Neuronal stem cell (in vitro differentiated cells): ENCODE data around the gene PHACTR4.

Experiments used
- DNase-seq: peaks from one replicate; pipeline ENCODE4 v3.0.0-alpha.2; 2013; ENCODE audit warnings: low spot score
- H2AFZ ChIP-seq: one replicate; pipeline ENCODE4 v1.6.1; 2013; ENCODE audit warnings: mild to moderate bottlenecking, low read length, inconsistent platforms
- H2AK5ac ChIP-seq: 2 replicates; pipeline ENCODE4 v1.6.1; 2013; ENCODE audit warnings: low read depth, mild to moderate bottlenecking, inconsistent platforms, low read length, moderate library complexity, mixed read lengths
- H2BK120ac ChIP-seq: 2 replicates; pipeline ENCODE4 v1.6.1; 2013; ENCODE audit warnings: low read depth, mild to moderate bottlenecking, inconsistent platforms, low read length, moderate library complexity, mixed read lengths
- H2BK12ac ChIP-seq: one replicate; pipeline ENCODE4 v1.6.1; 2013; ENCODE audit warnings: low read length, inconsistent platforms
- H2BK15ac ChIP-seq: 2 replicates; pipeline ENCODE4 v1.6.1; 2013; ENCODE audit warnings: mild to moderate bottlenecking, low read length, inconsistent platforms, mixed read lengths
- H2BK5ac ChIP-seq: one replicate; pipeline ENCODE4 v1.6.1; 2013; ENCODE audit warnings: inconsistent platforms, mild to moderate bottlenecking, low read length, moderate library complexity
- H3K14ac ChIP-seq: one replicate; pipeline ENCODE4 v1.6.1; 2013; ENCODE audit warnings: low read length, inconsistent platforms
- H3K18ac ChIP-seq: 2 replicates; pipeline ENCODE4 v1.6.1; 2013; ENCODE audit warnings: low read length, inconsistent platforms
- H3K23ac ChIP-seq: 2 replicates; pipeline ENCODE4 v1.6.1; 2013; ENCODE audit warnings: low read depth, mild to moderate bottlenecking, mixed read lengths, low read length, inconsistent platforms; ENCODE audit not compliant: poor library complexity
- H3K27ac ChIP-seq: replicated peaks from 3 replicates; pipeline ENCODE4 v1.5.1; 2013; ENCODE audit warnings: low read length, inconsistent platforms
- H3K27me3 ChIP-seq, 3 experiments: 2 replicates each; pipeline ENCODE4 v1.6.1; 2013; ENCODE audit warnings: low read length in 3 of 3, mild to moderate bottlenecking in 2 of 3, inconsistent platforms in 1 of 3, low read depth in 1 of 3, mixed read lengths in 1 of 3, moderate library complexity in 1 of 3; ENCODE audit not compliant: control insufficient read depth in 3 of 3, insufficient read depth in 3 of 3
- H3K36me3 ChIP-seq, 2 donors: replicated peaks in 1 of 2; 2 replicates each; pipeline ENCODE4 v1.6.1; 2013; ENCODE audit warnings: low read length in 2 of 2; ENCODE audit not compliant: control insufficient read depth in 2 of 2, insufficient read depth in 2 of 2
- H3K4ac ChIP-seq: 2 replicates; pipeline ENCODE4 v1.6.1; 2013; ENCODE audit warnings: inconsistent platforms, mild to moderate bottlenecking, low read length, moderate library complexity
- H3K4me1 ChIP-seq, 2 donors: 1 replicate in 1 of 2; 2 replicates in 1 of 2; pipeline ENCODE4 v1.6.1; 2013; ENCODE audit warnings: low read length in 2 of 2, low read depth in 1 of 2; ENCODE audit not compliant: control insufficient read depth in 2 of 2, insufficient read depth in 1 of 2
- H3K4me2 ChIP-seq: one replicate; pipeline ENCODE4 v1.6.1; 2013; ENCODE audit warnings: mild to moderate bottlenecking, low read length, inconsistent platforms; ENCODE audit not compliant: insufficient read depth, poor library complexity, severe bottlenecking
- H3K4me3 ChIP-seq, 2 donors: 2 replicates each; pipeline ENCODE4 v1.5.1; 2013; ENCODE audit warnings: low read length in 2 of 2, mild to moderate bottlenecking in 2 of 2, inconsistent platforms in 1 of 2, moderate library complexity in 1 of 2
- H3K79me1 ChIP-seq: one replicate; pipeline ENCODE4 v1.6.1; 2013; ENCODE audit warnings: low read depth, mild to moderate bottlenecking, inconsistent platforms, low read length, moderate library complexity
- H3K9ac ChIP-seq: one replicate; pipeline ENCODE4 v1.6.1; 2013; ENCODE audit warnings: mild to moderate bottlenecking, low read depth, low read length, inconsistent platforms; ENCODE audit not compliant: poor library complexity
- H3K9me3 ChIP-seq, 2 donors: replicated peaks in 1 of 2; 2 replicates each; pipeline versions ENCODE3 to v1.6.1; 2013; ENCODE audit warnings: low read length in 2 of 2, mild to moderate bottlenecking in 2 of 2, inconsistent platforms in 1 of 2, low read depth in 1 of 2, mixed read lengths in 1 of 2, moderate library complexity in 1 of 2; ENCODE audit not compliant: control insufficient read depth in 2 of 2, insufficient read depth in 1 of 2
- H4K8ac ChIP-seq: one replicate; pipeline ENCODE4 v1.6.1; 2013; ENCODE audit warnings: low read depth, mild to moderate bottlenecking, inconsistent platforms, low read length, moderate library complexity
- H4K91ac ChIP-seq: one replicate; pipeline ENCODE4 v1.6.1; 2013; ENCODE audit warnings: low read length, low read depth, mild to moderate bottlenecking, inconsistent platforms; ENCODE audit not compliant: poor library complexity
- WGBS, 2 donors: extraction: QIAGEN DNeasy Blood & Tissue Kit; methylation state at CpG; one replicate each; pipeline ENCODE4 v1.1.7; 2013; ENCODE audit warnings: missing lambda C conversion rate in 2 of 2, mixed read lengths in 1 of 2; ENCODE audit not compliant: insufficient read length in 2 of 2, insufficient replicate concordance in 1 of 2; ENCODE audit errors: extremely low coverage in 2 of 2; 5-methylcytosine and 5-hydroxymethylcytosine counted together

The PHACTR4 gene

GRCh38 chr1:28534671-28535070, 165.1 kb downstream of the PHACTR4 start:
- H2BK5ac ChIP-seq: no peak overlapping the region
- H3K27me3 ChIP-seq: no peaks in the 10 kb centered on the region
- no peak overlapping the region for H3K9ac ChIP-seq
- no peak overlapping the region for H2BK120ac ChIP-seq
- H3K27ac ChIP-seq: no peak overlapping the region
- H3K36me3 ChIP-seq: peaks cover 62 to 87% of the 10 kb centered on the region in 2 donors
- no peak overlapping the region for H3K4me3 ChIP-seq
- no peak overlapping the region for H2AFZ ChIP-seq
- H3K14ac ChIP-seq: no peak overlapping the region
- H3K4me2 ChIP-seq: no peak overlapping the region
- WGBS, 2 donors: no CpG with 5 or more reads among the region's 6 CpGs
- H3K4ac ChIP-seq: no peak overlapping the region
- DNase-seq: no peak
- H3K4me1 ChIP-seq: no peaks in the 10 kb centered on the region
- no peak overlapping the region for H2AK5ac ChIP-seq
- H2BK12ac ChIP-seq: no peak overlapping the region
- no peak overlapping the region for H4K8ac ChIP-seq
- no peak overlapping the region for H3K23ac ChIP-seq
- peaks cover 3% of the 10 kb centered on the region for H3K79me1 ChIP-seq
- H3K9me3 ChIP-seq: peaks cover 0 to 3% of the 10 kb centered on the region in 2 donors
- H2BK15ac ChIP-seq: no peak overlapping the region
- no peak overlapping the region for H4K91ac ChIP-seq
- H3K18ac ChIP-seq: no peak overlapping the region

DNA sequence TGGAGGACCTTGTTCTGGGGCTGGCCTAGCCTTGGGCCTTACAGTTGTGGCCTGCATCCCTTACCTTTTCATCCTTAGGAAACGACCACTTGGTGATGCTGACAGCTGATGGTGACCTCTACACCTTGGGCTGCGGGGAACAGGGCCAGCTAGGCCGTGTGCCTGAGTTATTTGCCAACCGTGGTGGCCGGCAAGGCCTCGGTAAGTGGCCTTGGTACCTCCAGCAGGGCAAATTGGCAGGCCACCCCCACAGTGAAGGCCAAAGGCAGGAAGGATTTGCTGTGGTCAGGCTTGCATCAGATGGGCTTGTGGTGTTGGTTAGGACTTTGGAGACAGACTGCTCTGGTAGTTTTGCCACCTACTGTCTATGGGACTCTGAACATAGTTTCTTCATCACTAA, 165.6 kb downstream of the PHACTR4 start:
- Histone ChIP-seq H2AFZ (no peak overlapping the region), H2BK12ac (no peak overlapping the region), H3K4ac (no peak overlapping the region), H2BK15ac (no peak overlapping the region), H2AK5ac (no peak overlapping the region), H3K4me3 (no peak overlapping the region), H2BK120ac (no peak overlapping the region), H3K36me3 (peaks cover 58 to 82% of the 10 kb centered on the region in 2 donors), H3K79me1 (no peaks in the 10 kb centered on the region), H3K27ac (no peak overlapping the region), H3K4me1 (no peaks in the 10 kb centered on the region), H3K4me2 (no peak overlapping the region), H4K91ac (no peak overlapping the region), H4K8ac (no peak overlapping the region), H3K14ac (no peak overlapping the region), H3K27me3 (no peaks in the 10 kb centered on the region), H3K23ac (no peak overlapping the region), H3K9me3 (peaks cover 0 to 3% of the 10 kb centered on the region in 2 donors), H2BK5ac (no peak overlapping the region), H3K18ac (no peak overlapping the region), H3K9ac (no peak overlapping the region)
- no peak for DNase-seq
- no CpG with 5 or more reads among the region's 6 CpGs for WGBS, 2 donors

GRCh38 chr1:28537457-28538199, 168.1 kb downstream of the PHACTR4 start:
- no CpG with 5 or more reads among the region's 8 CpGs for WGBS, 2 donors
- Histone ChIP-seq H3K23ac (no peak overlapping the region), H3K4me3 (peak overlapping the region in 1 of 2 donors; percentile 22), H3K27ac (no peak overlapping the region), H2BK120ac (no peak overlapping the region), H2BK12ac (no peak overlapping the region), H3K27me3 (no peaks in the 10 kb centered on the region), H4K91ac (no peak overlapping the region), H3K18ac (no peak overlapping the region), H3K79me1 (no peaks in the 10 kb centered on the region), H3K14ac (no peak overlapping the region), H3K9me3 (no peaks in the 10 kb centered on the region), H3K9ac (no peak overlapping the region), H3K36me3 (peaks cover 40 to 57% of the 10 kb centered on the region in 2 donors), H2AK5ac (no peak overlapping the region), H3K4me2 (no peak overlapping the region), H3K4ac (no peak overlapping the region), H4K8ac (no peak overlapping the region), H2BK5ac (no peak overlapping the region), H2AFZ (no peak overlapping the region), H2BK15ac (no peak overlapping the region), H3K4me1 (no peaks in the 10 kb centered on the region)
- no peak for DNase-seq

GRCh38 chr1:28538286-28538685, 168.7 kb downstream of the PHACTR4 start:
- Histone ChIP-seq H2AFZ (no peak overlapping the region), H2BK15ac (no peak overlapping the region), H3K14ac (no peak overlapping the region), H3K27me3 (no peaks in the 10 kb centered on the region), H2BK12ac (no peak overlapping the region), H3K18ac (no peak overlapping the region), H3K27ac (no peak overlapping the region), H2BK5ac (no peak overlapping the region), H3K4me3 (no peak overlapping the region), H3K23ac (no peak overlapping the region), H3K79me1 (no peaks in the 10 kb centered on the region), H3K9me3 (no peaks in the 10 kb centered on the region), H3K4ac (no peak overlapping the region), H4K91ac (no peak overlapping the region), H3K4me2 (no peak overlapping the region), H3K9ac (peak overlapping the region; percentile 47), H3K36me3 (peaks cover 40 to 56% of the 10 kb centered on the region in 2 donors), H2BK120ac (no peak overlapping the region), H3K4me1 (no peaks in the 10 kb centered on the region), H4K8ac (no peak overlapping the region), H2AK5ac (no peak overlapping the region)
- no CpG with 5 or more reads among the region's 6 CpGs for WGBS, 2 donors
- no peak for DNase-seq
